Hematopoietic multipotent progenitor cell treated with erythropoietin and hydrocortisone succinate and interleukin-3 and kit ligand, for 8 days (in vitro differentiated cells): ENCODE measurements around the gene OR52W1.
"Not testable (repeated sequence)": the region's sequence is repeated elsewhere in the genome, so short reads cannot be mapped to it uniquely, and the experiment has no call there.

ENCODE experiments used
- DNase-seq: peaks from one replicate; pipeline ENCODE4 v3.0.0-alpha.2; 2015

Gene OR52W1

GRCh38 chr11:6219359-6219758 lies 20.3 kb downstream of the OR52W1 start:
- DNase-seq: no peak

- no peak for DNase-seq
Observed at GRCh38 chr11:6223854-6224253, 24.8 kb downstream of the OR52W1 start.

- DNase-seq: no peak
Observed at GRCh38 chr11:6224421-6224820, 25.4 kb downstream of the OR52W1 start.

- peak; percentile 59 for DNase-seq
Observed at GRCh38 chr11:6225024-6225423, 26.0 kb downstream of the OR52W1 start.

- DNase-seq: peak; percentile 19
Observed at GRCh38 chr11:6225896-6226295, 26.9 kb downstream of the OR52W1 start.

- DNase-seq: no peak
Observed at GRCh38 chr11:6228520-6228919, 29.5 kb downstream of the OR52W1 start.

GRCh38 chr11:6229911-6230310 lies 30.9 kb downstream of the OR52W1 start:
- DNase-seq: no peak

GRCh38 chr11:6232899-6233298 lies 33.9 kb downstream of the OR52W1 start:
- peak; percentile 40 for DNase-seq

- no peak for DNase-seq
Observed at GRCh38 chr11:6233984-6234386, 35.0 kb downstream of the OR52W1 start.

- peak; percentile 99 for DNase-seq
Observed at GRCh38 chr11:6234387-6235107, 35.5 kb downstream of the OR52W1 start, which contains the start of gene FHIP1B. TSS of gene FHIP1B (minus strand) at chr11:6234636. CDS start at chr11:6224516, 10,120 bp downstream.

GRCh38 chr11:6237266-6237665 lies 38.2 kb downstream of the OR52W1 start:
- DNase-seq: no peak

GRCh38 chr11:6237761-6238302 lies 38.8 kb downstream of the OR52W1 start:
- peak; percentile 43 for DNase-seq

- DNase-seq: peak; percentile 35
Observed at GRCh38 chr11:6238902-6239301, 39.9 kb downstream of the OR52W1 start, which contains the start of gene CNGA4. TSS of gene CNGA4 (plus strand) at chr11:6239089. CDS start at chr11:6239207, 118 bp downstream.

GRCh38 chr11:6240139-6240538 lies 41.1 kb downstream of the OR52W1 start:
- DNase-seq: no peak

GRCh38 chr11:6240781-6241180 lies 41.8 kb downstream of the OR52W1 start:
- no peak for DNase-seq

- no peak for DNase-seq
Observed at GRCh38 chr11:6241316-6241715, 42.3 kb downstream of the OR52W1 start.

- no peak for DNase-seq
Observed at GRCh38 chr11:6245536-6245935, 46.5 kb downstream of the OR52W1 start.

GRCh38 chr11:6248248-6248647 lies 49.2 kb downstream of the OR52W1 start:
- no peak for DNase-seq

GRCh38 chr11:6248897-6249296 lies 49.9 kb downstream of the OR52W1 start:
- DNase-seq: not testable (repeated sequence)
